GM23338 (cell line): ENCODE data around the gene NEFH.

Experiments used
- EZH2 ChIP-seq: fragments of 200-600 bp; sonication (generic); IDR thresholded peaks from one replicate; pipeline ENCODE4 v1.8.0; 2017; ENCODE audit warnings: antibody characterized with exemption, mild to moderate bottlenecking, low read depth; ENCODE audit not compliant: unreplicated experiment
- TF ChIP-seq, protein P1 (sequence below), 2 experiments: fragments of 200-600 bp in 1 of 2; sonication (generic) in 1 of 2; conservative IDR thresholded peaks; 2 replicates each; pipeline versions ENCODE4 v1.5.1 to v1.6.1; 2016 to 2017; ENCODE audit warnings: antibody characterized with exemption in 2 of 2, low read depth in 2 of 2, mild to moderate bottlenecking in 2 of 2, moderate library complexity in 1 of 2

DNA sequence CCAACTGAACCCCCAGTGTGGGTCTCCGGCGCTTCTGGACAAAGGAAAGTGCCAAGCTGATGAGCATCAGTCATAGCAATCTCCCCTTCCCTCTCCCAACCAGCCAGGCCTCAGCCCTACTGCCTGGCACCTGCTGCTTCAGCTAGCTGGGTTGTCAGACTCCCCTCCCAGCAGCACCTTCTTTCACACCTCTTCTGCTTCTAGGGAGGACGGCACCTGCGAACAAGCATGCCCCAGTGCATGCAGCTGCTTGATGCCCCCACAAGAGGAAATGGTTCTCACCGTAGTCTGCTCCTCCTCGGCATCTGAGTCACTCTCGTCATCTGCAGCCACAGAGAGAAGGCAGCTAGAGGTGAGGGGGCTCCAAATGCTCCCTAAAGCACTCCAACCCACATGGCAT, 48.1 kb downstream of the NEFH start:
- TF ChIP-seq, protein P1, sequence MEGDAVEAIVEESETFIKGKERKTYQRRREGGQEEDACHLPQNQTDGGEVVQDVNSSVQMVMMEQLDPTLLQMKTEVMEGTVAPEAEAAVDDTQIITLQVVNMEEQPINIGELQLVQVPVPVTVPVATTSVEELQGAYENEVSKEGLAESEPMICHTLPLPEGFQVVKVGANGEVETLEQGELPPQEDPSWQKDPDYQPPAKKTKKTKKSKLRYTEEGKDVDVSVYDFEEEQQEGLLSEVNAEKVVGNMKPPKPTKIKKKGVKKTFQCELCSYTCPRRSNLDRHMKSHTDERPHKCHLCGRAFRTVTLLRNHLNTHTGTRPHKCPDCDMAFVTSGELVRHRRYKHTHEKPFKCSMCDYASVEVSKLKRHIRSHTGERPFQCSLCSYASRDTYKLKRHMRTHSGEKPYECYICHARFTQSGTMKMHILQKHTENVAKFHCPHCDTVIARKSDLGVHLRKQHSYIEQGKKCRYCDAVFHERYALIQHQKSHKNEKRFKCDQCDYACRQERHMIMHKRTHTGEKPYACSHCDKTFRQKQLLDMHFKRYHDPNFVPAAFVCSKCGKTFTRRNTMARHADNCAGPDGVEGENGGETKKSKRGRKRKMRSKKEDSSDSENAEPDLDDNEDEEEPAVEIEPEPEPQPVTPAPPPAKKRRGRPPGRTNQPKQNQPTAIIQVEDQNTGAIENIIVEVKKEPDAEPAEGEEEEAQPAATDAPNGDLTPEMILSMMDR (conservative IDR thresholded peaks at IDR 0.05; ENCODE audit: low read depth in 2 of 2): no peak
- TF ChIP-seq EZH2: no peak
